Dermis microvascular lymphatic vessel endothelial cell (primary cell): Measurements from ENCODE around the gene TALDO1. TPM values are rescaled to one million over a fixed set of nuclear protein-coding genes. Genes with fewer than 3 reads are reported as not detected.
A peak's percentile ranks its signal among the peaks of the same experiment; 100 is the strongest.

Experiments used
- DNase-seq, 2 donors: peaks; one replicate each; pipeline versions ENCODE4 v3.0.0 to v3.0.0-alpha.2; 2010; ENCODE audit warnings: low read depth in 2 of 2
- total RNA-seq: library from RNA; depleted of rRNA; stranded (reverse); fragments of >200 nt; gene quantifications from 2 replicates; pipeline ENCODE4 v1.2.1, GENCODE V29; 2014

Gene TALDO1
- total RNA-seq, 1 donor from 2014 or later: 112 TPM

- DNase-seq: no peak
Observed at GRCh38 chr11:799641-800316, 52.5 kb downstream of the TALDO1 start.

- DNase-seq: no peak
Observed at GRCh38 chr11:800473-800872, 53.2 kb downstream of the TALDO1 start.

GRCh38 chr11:801097-801780, 54.0 kb downstream of the TALDO1 start:
- DNase-seq: no peak

- DNase-seq: no peak
Observed at GRCh38 chr11:802018-802617, 54.9 kb downstream of the TALDO1 start.

- DNase-seq: no peak
Observed at GRCh38 chr11:802693-803466, 55.6 kb downstream of the TALDO1 start.

GRCh38 chr11:803467-803742, 56.1 kb downstream of the TALDO1 start:
- DNase-seq: no peak

- no peak for DNase-seq
Observed at GRCh38 chr11:803770-804598, 56.7 kb downstream of the TALDO1 start.

GRCh38 chr11:804599-804964, 57.3 kb downstream of the TALDO1 start:
- no peak for DNase-seq

GRCh38 chr11:808427-809286, 61.4 kb downstream of the TALDO1 start:
- no peak for DNase-seq

GRCh38 chr11:809287-810039, 62.2 kb downstream of the TALDO1 start, which contains the start of gene RPLP2:
TSS of gene RPLP2 (plus strand) at chr11:809967. CDS start at chr11:810235, 268 bp downstream.
- peak; percentile 93 to 97 for DNase-seq

GRCh38 chr11:810040-810567, 62.8 kb downstream of the TALDO1 start:
- peak in 1 of 2 donors; percentile 34 for DNase-seq

GRCh38 chr11:811446-812245, 64.4 kb downstream of the TALDO1 start:
- peak in 1 of 2 donors; percentile 47 for DNase-seq

- DNase-seq: no peak
Observed at GRCh38 chr11:812390-812789, 65.1 kb downstream of the TALDO1 start.

- DNase-seq: no peak
Observed at GRCh38 chr11:813072-813455, 65.8 kb downstream of the TALDO1 start.

GRCh38 chr11:813456-814096, 66.3 kb downstream of the TALDO1 start:
- no peak for DNase-seq
